PFSK-1 (cell line): ENCODE data around the gene SLC36A2.

ENCODE experiments used
- FOXP2 ChIP-seq: optimal IDR thresholded peaks from 2 replicates; pipeline ENCODE3; 2011; ENCODE audit warnings: borderline replicate concordance, control low read depth, inconsistent platforms; ENCODE audit not compliant: insufficient read depth; ENCODE audit errors: extremely low read length, extremely low read depth
- POLR2AphosphoS5 ChIP-seq: IDR thresholded peaks from 2 replicates; pipeline ENCODE4 v1.6.1; 2012; ENCODE audit warnings: low read depth, mild to moderate bottlenecking, control low read depth, low read length, moderate library complexity
- REST ChIP-seq, 2 experiments: IDR thresholded peaks; 2 replicates each; pipeline versions ENCODE4 v1.6.1 to v1.8.0; 2011 to 2012; ENCODE audit warnings: low read depth in 2 of 2, low read length in 2 of 2, control low read depth in 1 of 2, inconsistent platforms in 1 of 2, mild to moderate bottlenecking in 1 of 2, moderate library complexity in 1 of 2; ENCODE audit not compliant: insufficient read depth in 1 of 2
- SIN3A ChIP-seq: IDR thresholded peaks from 2 replicates; pipeline ENCODE4 v1.6.1; 2012; ENCODE audit warnings: mild to moderate bottlenecking, low read length, moderate library complexity, borderline replicate concordance; ENCODE audit not compliant: insufficient read depth
- TAF1 ChIP-seq: IDR thresholded peaks from 2 replicates; pipeline ENCODE4 v1.6.1; 2012; ENCODE audit warnings: low read length, control low read depth, borderline replicate concordance; ENCODE audit not compliant: insufficient read depth

Gene SLC36A2

GRCh38 chr5:151357792-151358191 lies 10.4 kb upstream of the SLC36A2 start:
- no peak for TF ChIP-seq REST (IDR thresholded peaks at IDR 0.05; ENCODE audit: insufficient read depth in 1 of 2, low read depth in 2 of 2, low read length in 2 of 2)
- TF ChIP-seq SIN3A, result no peak
- TF ChIP-seq FOXP2, result no peak
- TF ChIP-seq POLR2AphosphoS5, result no peak
- TF ChIP-seq TAF1, result no peak

- no peak for TF ChIP-seq SIN3A
- TF ChIP-seq REST (IDR thresholded peaks at IDR 0.05; ENCODE audit: insufficient read depth in 1 of 2, low read depth in 2 of 2, low read length in 2 of 2), result no peak
- no peak for TF ChIP-seq FOXP2
Observed at GRCh38 chr5:151357097-151357496, 9.7 kb upstream of the SLC36A2 start.

- no peak for TF ChIP-seq REST (IDR thresholded peaks at IDR 0.05; ENCODE audit: insufficient read depth in 1 of 2, low read depth in 2 of 2, low read length in 2 of 2)
- no peak for TF ChIP-seq SIN3A
- no peak for TF ChIP-seq FOXP2
- TF ChIP-seq POLR2AphosphoS5, result no peak
- no peak for TF ChIP-seq TAF1
Observed at GRCh38 chr5:151351671-151352070, 4.3 kb upstream of the SLC36A2 start.

GRCh38 chr5:151348789-151349188 lies 1.4 kb upstream of the SLC36A2 start:
- TF ChIP-seq FOXP2, result no peak
- TF ChIP-seq POLR2AphosphoS5, result no peak
- TF ChIP-seq SIN3A, result no peak
- no peak for TF ChIP-seq TAF1
- TF ChIP-seq REST (IDR thresholded peaks at IDR 0.05; ENCODE audit: insufficient read depth in 1 of 2, low read depth in 2 of 2, low read length in 2 of 2), result no peak

- TF ChIP-seq FOXP2 (no peak), POLR2AphosphoS5 (no peak), SIN3A (no peak), REST (IDR thresholded peaks at IDR 0.05; ENCODE audit: insufficient read depth in 1 of 2, low read depth in 2 of 2, low read length in 2 of 2) (no peak), TAF1 (no peak)
Observed at GRCh38 chr5:151345808-151346478, 1.4 kb downstream of the SLC36A2 start.
